ENCODE results near the gene POLR3H. TPM values are rescaled to one million over a fixed set of nuclear protein-coding genes. Genes with fewer than 3 reads are reported as not detected.

The POLR3H gene
- total RNA-seq, 2 donors from 2014 or later: 30.1 to 32.6 TPM

GRCh38 chr22:41534219-41534618 is 10.1 kb downstream of the POLR3H start:
- WGBS, 2 experiments (ENCODE audit: insufficient coverage in 1 of 2, insufficient read length in 1 of 2): 93 to 95% methylated on average over 7 to 8 of the region's 8 CpGs
- TF ChIP-seq CTCF (conservative IDR thresholded peaks at IDR 0.05): no peak
- H3K27ac Mint-ChIP-seq: no peak overlapping the region
- no peaks in the 10 kb centered on the region for H3K27me3 Mint-ChIP-seq (ENCODE audit: insufficient read depth)
- no peak for DNase-seq
- Histone ChIP-seq H3K27ac (ENCODE audit: low read depth, low read length) (no peak overlapping the region), H3K36me3 (ENCODE audit: control insufficient read depth, insufficient read depth, low read length) (peaks cover 38% of the 10 kb centered on the region), H3K9me3 (ENCODE audit: control insufficient read depth, low read length) (no peaks in the 10 kb centered on the region), H3K27me3 (ENCODE audit: control insufficient read depth, insufficient read depth, low read length, poor library complexity, severe bottlenecking) (no peaks in the 10 kb centered on the region), H3K4me1 (ENCODE audit: control insufficient read depth, insufficient read depth, low read length) (peaks cover 2% of the 10 kb centered on the region), H3K9ac (ENCODE audit: extremely low read depth, low read length, poor library complexity, severe bottlenecking) (no peak overlapping the region), H3K4me3 (ENCODE audit: low read length) (no peak overlapping the region)
- H3K4me3 Mint-ChIP-seq: no peak overlapping the region
- H3K4me1 Mint-ChIP-seq: no peaks in the 10 kb centered on the region
- H3K9me3 Mint-ChIP-seq: no peaks in the 10 kb centered on the region
- peaks cover 47% of the 10 kb centered on the region for H3K36me3 Mint-ChIP-seq (ENCODE audit: low read depth)

DNA sequence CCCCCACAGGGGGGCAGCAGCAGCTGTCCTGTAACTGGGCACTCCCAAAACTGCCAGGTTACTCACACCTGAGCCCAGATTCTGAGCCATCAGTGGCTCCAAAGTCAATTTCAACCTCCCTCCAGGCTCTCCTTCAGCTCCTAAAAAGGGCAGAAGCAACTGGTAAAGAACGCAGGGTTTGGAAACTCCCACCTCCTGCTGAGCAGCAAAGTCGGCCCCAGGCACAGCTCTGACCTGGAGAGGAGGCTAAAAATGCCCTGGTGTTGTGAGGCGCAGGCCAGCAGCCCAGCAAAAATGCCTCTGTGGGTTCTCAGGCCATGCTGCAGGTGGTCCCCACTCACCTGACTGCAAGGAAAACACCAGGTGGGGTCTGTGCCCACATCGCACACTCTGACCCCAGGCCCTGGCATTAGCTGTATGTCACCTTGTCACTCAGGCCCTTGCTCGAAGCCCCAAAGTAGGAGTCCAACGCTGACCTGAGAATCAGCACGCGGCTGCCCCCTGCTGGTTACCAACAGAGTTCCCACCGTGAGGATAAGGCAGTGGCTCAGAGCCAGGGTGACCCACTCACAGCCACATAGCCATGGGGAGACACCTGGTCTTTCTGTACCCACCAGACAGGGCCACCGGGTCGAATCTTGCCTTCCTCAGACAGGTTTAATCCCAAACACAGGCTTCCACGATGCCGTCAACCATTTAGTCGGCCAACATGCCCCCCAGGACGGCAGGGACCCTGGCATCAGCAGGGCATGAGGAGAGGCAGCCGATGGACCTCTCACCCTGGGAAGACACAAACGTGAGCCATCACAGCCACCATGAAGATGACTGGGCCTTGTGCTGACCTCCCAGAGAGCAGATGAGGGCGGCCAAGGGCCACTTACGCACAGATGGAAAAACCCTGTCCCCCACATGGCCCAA is 11.1 kb downstream of the POLR3H start:
- Histone ChIP-seq H3K27me3 (ENCODE audit: control insufficient read depth, insufficient read depth, low read length, poor library complexity, severe bottlenecking) (no peaks in the 10 kb centered on the region), H3K9ac (ENCODE audit: extremely low read depth, low read length, poor library complexity, severe bottlenecking) (no peak overlapping the region), H3K4me3 (ENCODE audit: low read length) (no peak overlapping the region), H3K9me3 (ENCODE audit: control insufficient read depth, low read length) (no peaks in the 10 kb centered on the region), H3K36me3 (ENCODE audit: control insufficient read depth, insufficient read depth, low read length) (peaks cover 43% of the 10 kb centered on the region), H3K4me1 (ENCODE audit: control insufficient read depth, insufficient read depth, low read length) (peaks cover 2% of the 10 kb centered on the region), H3K27ac (ENCODE audit: low read depth, low read length) (no peak overlapping the region)
- no peak overlapping the region for H3K4me3 Mint-ChIP-seq
- 68 to 75% methylated on average over 14 to 19 of the region's 19 CpGs for WGBS, 2 experiments (ENCODE audit: insufficient coverage in 1 of 2, insufficient read length in 1 of 2)
- no peaks in the 10 kb centered on the region for H3K27me3 Mint-ChIP-seq (ENCODE audit: insufficient read depth)
- peaks cover 52% of the 10 kb centered on the region for H3K36me3 Mint-ChIP-seq (ENCODE audit: low read depth)
- H3K4me1 Mint-ChIP-seq: no peaks in the 10 kb centered on the region
- H3K9me3 Mint-ChIP-seq: no peaks in the 10 kb centered on the region
- H3K27ac Mint-ChIP-seq: peak overlapping the region; percentile 66
- peak; percentile 95 for DNase-seq
- peak; percentile 88 for TF ChIP-seq CTCF (conservative IDR thresholded peaks at IDR 0.05)

- DNase-seq: no peak
- H3K27ac ChIP-seq (ENCODE audit: low read depth, low read length): no peak overlapping the region
- Mint-ChIP-seq H3K36me3 (ENCODE audit: low read depth) (peaks cover 53% of the 10 kb centered on the region), H3K9me3 (no peaks in the 10 kb centered on the region), H3K27me3 (ENCODE audit: insufficient read depth) (no peaks in the 10 kb centered on the region), H3K4me3 (no peak overlapping the region), H3K27ac (no peak overlapping the region), H3K4me1 (no peaks in the 10 kb centered on the region)
- 92 to 94% methylated on average over 12 to 17 of the region's 17 CpGs for WGBS, 2 experiments (ENCODE audit: insufficient coverage in 1 of 2, insufficient read length in 1 of 2)
- no peak overlapping the region for H3K4me3 ChIP-seq (ENCODE audit: low read length)
- H3K9me3 ChIP-seq (ENCODE audit: control insufficient read depth, low read length): no peaks in the 10 kb centered on the region
- no peaks in the 10 kb centered on the region for H3K27me3 ChIP-seq (ENCODE audit: control insufficient read depth, insufficient read depth, low read length, poor library complexity, severe bottlenecking)
- TF ChIP-seq CTCF (conservative IDR thresholded peaks at IDR 0.05): no peak
- H3K4me1 ChIP-seq (ENCODE audit: control insufficient read depth, insufficient read depth, low read length): peaks cover 2% of the 10 kb centered on the region
- no peak overlapping the region for H3K9ac ChIP-seq (ENCODE audit: extremely low read depth, low read length, poor library complexity, severe bottlenecking)
- peaks cover 55% of the 10 kb centered on the region for H3K36me3 ChIP-seq (ENCODE audit: control insufficient read depth, insufficient read depth, low read length)
These were observed 12.4 kb downstream of the POLR3H start for GRCh38 chr22:41531715-41532477.
